Keratinocyte (primary cell): ENCODE results near the gene SSTR5.

ENCODE experiments used
- CTCF ChIP-seq, 3 experiments: IDR thresholded peaks in 1 of 3; conservative IDR thresholded peaks in 1 of 3; optimal IDR thresholded peaks in 1 of 3; 2 replicates in 2 of 3; 3 replicates in 1 of 3; pipeline versions ENCODE3 to v1.5.1; 2011; ENCODE audit warnings: low read length in 3 of 3, mild to moderate bottlenecking in 3 of 3, moderate library complexity in 2 of 3, control low read depth in 1 of 3, inconsistent platforms in 1 of 3; ENCODE audit not compliant: insufficient read depth in 2 of 3; ENCODE audit errors: extremely low read depth in 1 of 3
- EZH2 ChIP-seq: IDR thresholded peaks from one replicate; pipeline ENCODE4 v1.6.1; 2012; ENCODE audit warnings: inconsistent platforms, mild to moderate bottlenecking, low read length, moderate library complexity

- TF ChIP-seq CTCF (optimal IDR thresholded peaks at IDR 0.05 in 1 of 3, IDR thresholded peaks at IDR 0.05 in 1 of 3, conservative IDR thresholded peaks at IDR 0.05 in 1 of 3; ENCODE audit: extremely low read depth in 1 of 3, insufficient read depth in 2 of 3, low read length in 3 of 3) = no peak
- no peak for TF ChIP-seq EZH2
These were observed 14.3 kb upstream of the SSTR5 start for GRCh38 chr16:1058216-1058615.
